ENCODE measurements around the gene SCAF1. TPM values are rescaled to one million over a fixed set of nuclear protein-coding genes. Genes with fewer than 3 reads are reported as not detected.

SCAF1 gene
- total and polyA plus RNA-seq, 2 of the 13 experiments (the other 11 are each of a cell fraction or from before 2014, with no cell fraction given) = 3.3 to 6.1 TPM

DNA sequence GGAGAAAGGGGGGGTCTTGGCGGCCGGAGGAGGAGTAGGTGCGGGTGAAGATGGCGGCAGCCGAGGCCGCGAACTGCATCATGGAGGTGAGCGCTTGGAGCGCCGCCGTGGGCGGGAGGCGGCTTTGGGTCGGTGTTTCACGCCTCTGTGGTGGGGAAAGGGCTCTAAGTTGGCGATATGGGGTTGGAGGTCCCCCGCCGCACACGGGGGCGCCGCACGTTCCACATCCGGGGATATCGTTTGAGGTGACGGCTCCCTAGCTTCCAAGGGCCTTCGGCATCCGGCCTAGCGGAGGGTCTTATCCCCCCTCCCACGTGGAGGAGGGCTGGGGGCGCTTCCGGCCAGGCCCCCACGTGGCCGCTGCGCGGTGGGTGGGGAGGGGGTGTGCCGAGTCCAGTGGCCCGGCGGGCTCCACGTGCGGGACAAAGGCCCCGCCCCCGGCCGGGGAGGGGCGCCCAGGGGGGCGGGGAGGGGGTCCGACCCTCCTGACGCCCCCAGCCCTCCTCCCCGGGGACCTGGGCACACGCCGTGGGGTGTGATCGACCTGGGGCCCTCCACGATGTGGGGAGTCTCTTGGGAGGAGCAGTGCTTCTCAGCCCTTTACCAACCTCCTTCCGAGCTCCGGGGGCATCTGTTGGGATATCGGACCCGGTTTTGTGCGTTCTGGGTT lies 35.4 kb downstream of the SCAF1 start, which contains the start of gene PRMT1 (continued):
- TF ChIP-seq, protein P1, sequence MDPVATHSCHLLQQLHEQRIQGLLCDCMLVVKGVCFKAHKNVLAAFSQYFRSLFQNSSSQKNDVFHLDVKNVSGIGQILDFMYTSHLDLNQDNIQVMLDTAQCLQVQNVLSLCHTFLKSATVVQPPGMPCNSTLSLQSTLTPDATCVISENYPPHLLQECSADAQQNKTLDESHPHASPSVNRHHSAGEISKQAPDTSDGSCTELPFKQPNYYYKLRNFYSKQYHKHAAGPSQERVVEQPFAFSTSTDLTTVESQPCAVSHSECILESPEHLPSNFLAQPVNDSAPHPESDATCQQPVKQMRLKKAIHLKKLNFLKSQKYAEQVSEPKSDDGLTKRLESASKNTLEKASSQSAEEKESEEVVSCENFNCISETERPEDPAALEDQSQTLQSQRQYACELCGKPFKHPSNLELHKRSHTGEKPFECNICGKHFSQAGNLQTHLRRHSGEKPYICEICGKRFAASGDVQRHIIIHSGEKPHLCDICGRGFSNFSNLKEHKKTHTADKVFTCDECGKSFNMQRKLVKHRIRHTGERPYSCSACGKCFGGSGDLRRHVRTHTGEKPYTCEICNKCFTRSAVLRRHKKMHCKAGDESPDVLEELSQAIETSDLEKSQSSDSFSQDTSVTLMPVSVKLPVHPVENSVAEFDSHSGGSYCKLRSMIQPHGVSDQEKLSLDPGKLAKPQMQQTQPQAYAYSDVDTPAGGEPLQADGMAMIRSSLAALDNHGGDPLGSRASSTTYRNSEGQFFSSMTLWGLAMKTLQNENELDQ (CRISPR knock-in tag; IDR thresholded peaks at IDR 0.05; ENCODE audit: borderline replicate concordance) = no peak
- TF ChIP-seq ZNF136 (CRISPR knock-in tag; IDR thresholded peaks at IDR 0.05; ENCODE audit: low read depth) (no peak), HMGA1 (CRISPR knock-in tag; conservative IDR thresholded peaks at IDR 0.05) (no peak), HES4 (CRISPR knock-in tag; IDR thresholded peaks at IDR 0.05; ENCODE audit: borderline replicate concordance) (peak; percentile 48; the same call in 1 of the 2 replicates), ZNF709 (CRISPR knock-in tag; IDR thresholded peaks at IDR 0.05) (peak; percentile 86), SOX6 (IDR thresholded peaks at IDR 0.05) (no peak), SOX6 (CRISPR knock-in tag; IDR thresholded peaks at IDR 0.05) (peak; percentile 36; the same call in 1 of the 2 replicates), ZNF451 (CRISPR knock-in tag; IDR thresholded peaks at IDR 0.05) (no peak), TEAD3 (CRISPR knock-in tag; optimal IDR thresholded peaks at IDR 0.05; ENCODE audit: borderline replicate concordance) (no peak), ZNF841 (CRISPR knock-in tag; IDR thresholded peaks at IDR 0.05; ENCODE audit: borderline replicate concordance) (no peak), ZNF121 (CRISPR knock-in tag; IDR thresholded peaks at IDR 0.05) (no peak), ZNF225 (CRISPR knock-in tag; IDR thresholded peaks at IDR 0.05) (peak; percentile 62; the same call in 1 of the 2 replicates), ZNF264 (CRISPR knock-in tag; IDR thresholded peaks at IDR 0.05) (no peak), ZNF792 (CRISPR knock-in tag; IDR thresholded peaks at IDR 0.05) (no peak; the same call in none of the 2 replicates), REXO4 (CRISPR knock-in tag; IDR thresholded peaks at IDR 0.05; ENCODE audit: borderline replicate concordance) (no peak)
- TF ChIP-seq, protein P2, sequence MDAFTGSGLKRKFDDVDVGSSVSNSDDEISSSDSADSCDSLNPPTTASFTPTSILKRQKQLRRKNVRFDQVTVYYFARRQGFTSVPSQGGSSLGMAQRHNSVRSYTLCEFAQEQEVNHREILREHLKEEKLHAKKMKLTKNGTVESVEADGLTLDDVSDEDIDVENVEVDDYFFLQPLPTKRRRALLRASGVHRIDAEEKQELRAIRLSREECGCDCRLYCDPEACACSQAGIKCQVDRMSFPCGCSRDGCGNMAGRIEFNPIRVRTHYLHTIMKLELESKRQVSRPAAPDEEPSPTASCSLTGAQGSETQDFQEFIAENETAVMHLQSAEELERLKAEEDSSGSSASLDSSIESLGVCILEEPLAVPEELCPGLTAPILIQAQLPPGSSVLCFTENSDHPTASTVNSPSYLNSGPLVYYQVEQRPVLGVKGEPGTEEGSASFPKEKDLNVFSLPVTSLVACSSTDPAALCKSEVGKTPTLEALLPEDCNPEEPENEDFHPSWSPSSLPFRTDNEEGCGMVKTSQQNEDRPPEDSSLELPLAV (CRISPR knock-in tag; conservative IDR thresholded peaks at IDR 0.05; ENCODE audit: low read depth) = no peak
- TF ChIP-seq, protein P3, sequence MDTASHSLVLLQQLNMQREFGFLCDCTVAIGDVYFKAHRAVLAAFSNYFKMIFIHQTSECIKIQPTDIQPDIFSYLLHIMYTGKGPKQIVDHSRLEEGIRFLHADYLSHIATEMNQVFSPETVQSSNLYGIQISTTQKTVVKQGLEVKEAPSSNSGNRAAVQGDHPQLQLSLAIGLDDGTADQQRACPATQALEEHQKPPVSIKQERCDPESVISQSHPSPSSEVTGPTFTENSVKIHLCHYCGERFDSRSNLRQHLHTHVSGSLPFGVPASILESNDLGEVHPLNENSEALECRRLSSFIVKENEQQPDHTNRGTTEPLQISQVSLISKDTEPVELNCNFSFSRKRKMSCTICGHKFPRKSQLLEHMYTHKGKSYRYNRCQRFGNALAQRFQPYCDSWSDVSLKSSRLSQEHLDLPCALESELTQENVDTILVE (CRISPR knock-in tag; IDR thresholded peaks at IDR 0.05) = no peak; the same call in 1 of the 2 replicates
- TF ChIP-seq, protein P4, sequence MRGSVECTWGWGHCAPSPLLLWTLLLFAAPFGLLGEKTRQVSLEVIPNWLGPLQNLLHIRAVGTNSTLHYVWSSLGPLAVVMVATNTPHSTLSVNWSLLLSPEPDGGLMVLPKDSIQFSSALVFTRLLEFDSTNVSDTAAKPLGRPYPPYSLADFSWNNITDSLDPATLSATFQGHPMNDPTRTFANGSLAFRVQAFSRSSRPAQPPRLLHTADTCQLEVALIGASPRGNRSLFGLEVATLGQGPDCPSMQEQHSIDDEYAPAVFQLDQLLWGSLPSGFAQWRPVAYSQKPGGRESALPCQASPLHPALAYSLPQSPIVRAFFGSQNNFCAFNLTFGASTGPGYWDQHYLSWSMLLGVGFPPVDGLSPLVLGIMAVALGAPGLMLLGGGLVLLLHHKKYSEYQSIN (CRISPR knock-in tag; IDR thresholded peaks at IDR 0.05; ENCODE audit: borderline replicate concordance) = no peak
- TF ChIP-seq, protein P5, sequence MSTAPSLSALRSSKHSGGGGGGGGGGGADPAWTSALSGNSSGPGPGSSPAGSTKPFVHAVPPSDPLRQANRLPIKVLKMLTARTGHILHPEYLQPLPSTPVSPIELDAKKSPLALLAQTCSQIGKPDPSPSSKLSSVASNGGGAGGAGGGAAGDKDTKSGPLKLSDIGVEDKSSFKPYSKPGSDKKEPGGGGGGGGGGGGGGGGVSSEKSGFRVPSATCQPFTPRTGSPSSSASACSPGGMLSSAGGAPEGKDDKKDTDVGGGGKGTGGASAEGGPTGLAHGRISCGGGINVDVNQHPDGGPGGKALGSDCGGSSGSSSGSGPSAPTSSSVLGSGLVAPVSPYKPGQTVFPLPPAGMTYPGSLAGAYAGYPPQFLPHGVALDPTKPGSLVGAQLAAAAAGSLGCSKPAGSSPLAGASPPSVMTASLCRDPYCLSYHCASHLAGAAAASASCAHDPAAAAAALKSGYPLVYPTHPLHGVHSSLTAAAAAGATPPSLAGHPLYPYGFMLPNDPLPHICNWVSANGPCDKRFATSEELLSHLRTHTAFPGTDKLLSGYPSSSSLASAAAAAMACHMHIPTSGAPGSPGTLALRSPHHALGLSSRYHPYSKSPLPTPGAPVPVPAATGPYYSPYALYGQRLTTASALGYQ (CRISPR knock-in tag; IDR thresholded peaks at IDR 0.05) = no peak
- TF ChIP-seq, protein P6, sequence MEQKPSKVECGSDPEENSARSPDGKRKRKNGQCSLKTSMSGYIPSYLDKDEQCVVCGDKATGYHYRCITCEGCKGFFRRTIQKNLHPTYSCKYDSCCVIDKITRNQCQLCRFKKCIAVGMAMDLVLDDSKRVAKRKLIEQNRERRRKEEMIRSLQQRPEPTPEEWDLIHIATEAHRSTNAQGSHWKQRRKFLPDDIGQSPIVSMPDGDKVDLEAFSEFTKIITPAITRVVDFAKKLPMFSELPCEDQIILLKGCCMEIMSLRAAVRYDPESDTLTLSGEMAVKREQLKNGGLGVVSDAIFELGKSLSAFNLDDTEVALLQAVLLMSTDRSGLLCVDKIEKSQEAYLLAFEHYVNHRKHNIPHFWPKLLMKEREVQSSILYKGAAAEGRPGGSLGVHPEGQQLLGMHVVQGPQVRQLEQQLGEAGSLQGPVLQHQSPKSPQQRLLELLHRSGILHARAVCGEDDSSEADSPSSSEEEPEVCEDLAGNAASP (CRISPR knock-in tag; IDR thresholded peaks at IDR 0.05; ENCODE audit: borderline replicate concordance) = 0 out of 2 replicates have a peak, but pooled peaks have one; percentile 46

Data from HepG2 (cell line).